IPS-18c (cell line): ENCODE data around the gene TELO2.

Source experiments
- H3K4me3 ChIP-seq: 2 replicates; pipeline ENCODE4 v1.7.0; 2013; ENCODE audit warnings: low read depth, mild to moderate bottlenecking, low read length, moderate library complexity; ENCODE audit not compliant: insufficient read depth
- H3K9me3 ChIP-seq: one replicate; pipeline ENCODE4 v1.6.1; 2013; ENCODE audit warnings: mild to moderate bottlenecking, low read length, moderate library complexity; ENCODE audit not compliant: control insufficient read depth, insufficient read depth

Gene TELO2

DNA sequence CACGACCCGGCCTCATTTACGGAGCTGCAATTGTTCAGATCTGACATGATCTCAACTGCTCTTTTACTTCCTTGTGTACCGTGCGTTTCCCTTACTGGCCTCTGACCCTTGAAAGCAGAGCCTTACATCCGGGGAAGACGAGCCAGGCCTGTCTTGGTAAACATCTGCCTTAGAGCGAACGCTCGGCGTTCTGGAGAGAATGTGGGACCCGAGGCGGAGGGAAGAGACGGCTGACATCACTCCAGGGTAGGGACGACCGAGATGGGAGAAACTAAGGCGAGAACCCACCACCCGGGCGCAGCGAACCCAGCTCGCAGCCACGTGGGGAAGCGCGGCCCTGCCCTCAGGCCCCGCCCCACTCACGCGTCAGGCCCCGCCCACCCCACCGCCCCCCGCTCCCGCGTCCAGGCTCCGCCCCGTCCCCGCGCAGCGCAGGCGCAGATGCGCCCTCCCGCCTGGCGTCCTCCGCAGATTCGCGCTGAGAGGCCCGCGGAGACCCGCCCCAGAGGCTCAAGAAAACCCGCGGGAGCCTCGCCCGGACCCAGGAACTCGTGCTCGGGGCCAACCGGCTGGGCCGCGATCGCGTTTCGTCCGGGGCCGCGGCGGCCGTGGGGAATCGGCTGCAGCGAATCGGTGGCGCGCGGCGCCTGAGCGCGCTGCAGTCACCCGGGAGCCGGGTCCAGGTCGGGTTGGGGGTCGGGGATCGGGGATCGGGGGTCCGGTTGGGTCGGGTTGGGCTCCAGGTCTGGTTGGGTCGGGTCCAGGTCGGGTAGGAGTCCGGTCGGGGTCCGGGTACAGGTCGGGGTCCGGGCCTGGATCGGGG lies at the start of gene TELO2:
TSS of gene TELO2 (plus strand) at position 438 of the 823 bp plus-strand sequence. CDS start 922 bp downstream, outside the sequence.
- peak within 1 kb of the TSS; percentile 91 for H3K4me3 ChIP-seq
- H3K9me3 ChIP-seq: no peaks in the 10 kb centered on the region

DNA sequence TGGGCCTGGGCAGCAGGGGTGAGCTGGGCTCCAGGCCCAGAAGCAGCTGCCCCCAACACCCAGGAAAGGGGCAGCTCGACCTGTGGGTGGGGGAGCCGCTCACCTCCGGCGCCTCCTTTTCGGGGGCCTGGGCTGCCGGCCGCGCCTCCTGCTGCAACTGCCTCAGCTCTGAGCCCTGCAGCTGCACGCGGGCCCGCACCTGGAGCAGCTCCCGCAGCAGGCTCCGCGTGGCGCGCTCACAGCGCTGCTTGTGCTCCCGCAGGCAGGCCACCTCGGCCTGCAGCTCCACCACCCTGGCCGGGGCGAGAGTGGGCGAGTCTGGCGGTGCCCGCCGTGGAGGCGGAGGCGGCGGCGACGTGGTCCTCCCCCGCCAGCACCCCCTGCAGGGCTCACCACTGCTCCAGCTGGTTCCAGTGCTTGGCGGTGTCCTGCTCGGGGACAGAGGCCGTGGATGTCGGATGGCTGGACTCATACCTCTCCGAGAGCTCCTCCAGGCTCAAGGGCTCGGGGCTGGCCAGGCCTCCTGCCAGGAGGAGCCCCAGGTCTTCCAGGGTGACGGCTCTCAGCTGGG lies 49.7 kb upstream of the TELO2 start:
- no peaks in the 10 kb centered on the region for H3K9me3 ChIP-seq
- no peak overlapping the region for H3K4me3 ChIP-seq

GRCh38 chr16:1443980-1444729 lies 49.0 kb upstream of the TELO2 start, which contains the start of gene CCDC154:
Gene CCDC154 (minus strand): TSS chr16:1444556. CDS start chr16:1444322, 234 bp downstream.
- Histone ChIP-seq H3K9me3 (no peaks in the 10 kb centered on the region), H3K4me3 (no peak within 1 kb of the TSS)

- Histone ChIP-seq H3K9me3 (no peaks in the 10 kb centered on the region), H3K4me3 (no peak overlapping the region)
Measured at GRCh38 chr16:1444730-1445517, 48.2 kb upstream of the TELO2 start.

GRCh38 chr16:1445518-1446203 lies 47.5 kb upstream of the TELO2 start:
- Histone ChIP-seq H3K4me3 (no peak overlapping the region), H3K9me3 (no peaks in the 10 kb centered on the region)

GRCh38 chr16:1446296-1447080 lies 46.7 kb upstream of the TELO2 start:
- Histone ChIP-seq H3K9me3 (no peaks in the 10 kb centered on the region), H3K4me3 (no peak overlapping the region)

GRCh38 chr16:1447965-1448364 lies 45.2 kb upstream of the TELO2 start:
- H3K9me3 ChIP-seq: no peaks in the 10 kb centered on the region
- no peak overlapping the region for H3K4me3 ChIP-seq

DNA sequence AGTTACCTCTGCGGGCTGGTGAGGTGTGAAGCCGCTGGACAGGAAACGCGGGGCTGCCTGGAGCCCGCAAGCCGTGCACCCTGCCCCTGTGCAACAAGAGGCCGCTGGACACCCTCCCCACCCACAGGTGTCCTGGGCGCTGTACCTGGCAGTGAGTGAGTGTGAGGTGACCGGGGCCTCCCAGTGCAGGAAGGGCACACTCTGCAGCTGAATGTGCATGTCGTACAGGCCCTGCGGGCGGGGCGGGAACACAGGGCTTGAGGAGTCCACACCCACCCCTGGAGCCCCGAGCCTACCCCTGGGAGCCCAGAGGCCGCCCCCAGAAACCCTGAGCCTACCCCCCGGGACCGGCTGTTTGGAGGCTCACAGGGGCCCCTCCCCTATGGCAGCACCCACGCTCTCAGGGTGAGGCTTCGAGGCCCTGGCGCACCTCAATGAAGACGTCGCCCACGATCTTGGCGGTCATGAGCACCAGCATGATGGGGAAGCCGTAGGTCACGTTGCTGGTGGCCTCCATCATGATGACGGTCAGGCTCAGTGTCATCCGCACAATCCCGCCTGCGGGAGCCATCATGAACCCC lies 44.5 kb upstream of the TELO2 start:
- H3K9me3 ChIP-seq: no peaks in the 10 kb centered on the region

GRCh38 chr16:1449201-1449788 lies 43.9 kb upstream of the TELO2 start:
- Histone ChIP-seq H3K4me3 (no peak overlapping the region), H3K9me3 (no peaks in the 10 kb centered on the region)

More for the DNA sequence above, 44.5 kb upstream of the TELO2 start:
- no peak overlapping the region for H3K4me3 ChIP-seq

- no peaks in the 10 kb centered on the region for H3K9me3 ChIP-seq
- H3K4me3 ChIP-seq: no peak overlapping the region
Measured at GRCh38 chr16:1450218-1450617, 42.9 kb upstream of the TELO2 start.

DNA sequence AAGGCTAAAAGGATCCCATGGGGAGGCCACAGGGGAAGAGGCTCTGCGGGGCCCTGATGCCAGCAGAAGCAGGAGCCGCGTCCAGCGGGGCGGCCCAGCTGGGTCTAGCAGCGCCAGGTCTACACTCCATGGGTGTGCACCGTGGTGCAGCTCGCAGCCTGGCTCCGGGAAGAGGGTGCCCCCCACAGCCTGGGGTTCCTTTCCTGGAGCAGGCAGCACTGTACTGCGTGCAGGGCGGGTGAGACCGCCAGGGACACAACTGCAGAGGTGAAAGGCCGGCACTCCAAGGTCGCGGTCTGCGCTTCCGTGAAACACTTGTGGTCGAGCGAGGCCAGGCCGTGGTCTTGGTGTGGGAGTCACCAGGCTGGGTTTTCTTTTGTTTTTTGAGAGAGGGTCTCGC lies 42.3 kb upstream of the TELO2 start:
- H3K4me3 ChIP-seq: no peak overlapping the region

GRCh38 chr16:1451702-1452392 lies 41.3 kb upstream of the TELO2 start:
- no peaks in the 10 kb centered on the region for H3K9me3 ChIP-seq
- H3K4me3 ChIP-seq: no peak overlapping the region

More for the DNA sequence above, 42.3 kb upstream of the TELO2 start:
- no peaks in the 10 kb centered on the region for H3K9me3 ChIP-seq

GRCh38 chr16:1452530-1452929 lies 40.6 kb upstream of the TELO2 start:
- Histone ChIP-seq H3K4me3 (no peak overlapping the region), H3K9me3 (no peaks in the 10 kb centered on the region)

GRCh38 chr16:1453316-1453715 lies 39.8 kb upstream of the TELO2 start:
- Histone ChIP-seq H3K9me3 (no peaks in the 10 kb centered on the region), H3K4me3 (no peak overlapping the region)

DNA sequence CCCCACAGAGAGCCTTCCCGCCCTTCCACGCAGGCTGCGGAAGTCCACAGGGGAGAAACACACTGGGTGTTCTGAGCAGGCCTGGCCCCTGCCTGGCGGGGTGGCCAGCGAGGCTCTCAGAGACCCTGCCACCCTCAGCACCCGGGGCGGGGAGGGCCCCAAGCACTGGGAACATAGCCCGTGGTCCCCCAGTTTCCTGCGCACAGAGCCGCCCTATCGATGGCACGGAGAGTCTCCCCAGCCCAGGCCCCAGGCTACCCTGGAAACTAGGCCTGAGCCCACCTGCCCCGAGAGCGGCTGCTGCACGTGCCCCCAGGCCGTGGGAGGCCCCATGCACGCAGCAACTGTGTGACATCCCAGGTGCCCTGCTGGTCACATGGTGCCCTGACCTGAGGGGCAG lies 38.6 kb upstream of the TELO2 start:
- Histone ChIP-seq H3K9me3 (no peaks in the 10 kb centered on the region), H3K4me3 (no peak overlapping the region)
